IMR-90 (cell line): ENCODE data around the gene ADGRA3. TPM values are rescaled to one million over a fixed set of nuclear protein-coding genes. Genes with fewer than 3 reads are reported as not detected.

Experiments used
- ATAC-seq: fragments of 200-7000 bp; cut with Tn5 transposase; 2 replicates; pipeline ENCODE4 v1.9.1; 2020; ENCODE audit warnings: low read depth, mild to moderate bottlenecking, moderate library complexity
- BruUV-seq: library from RNA; stranded (reverse); fragments of 400-500 nt; replicated peaks from 2 replicates; lab custom pipeline; 2021; lab: Mats Ljungman, UMichigan
- CTCF ChIA-PET: fragments of 300-600 bp; formaldehyde crosslinking; extraction: SDS; loops from one replicate; lab custom pipeline; 2021; ENCODE audit warnings: antibody characterized with exemption; lab: Yijun Ruan, JAX
- POLR2A ChIA-PET: fragments of 300-600 bp; sonication (Branson Sonifier 250); formaldehyde crosslinking; loops from one replicate; lab custom pipeline; 2022; ENCODE audit warnings: antibody characterized with exemption; ENCODE audit not compliant: unreplicated experiment; lab: Charles Lee
- DNase-seq: peaks from one replicate; pipeline ENCODE4 v3.0.0; 2013
- H2AFZ ChIP-seq: replicated peaks from 2 replicates; pipeline ENCODE3; 2013; ENCODE audit warnings: low read length, mild to moderate bottlenecking; ENCODE audit not compliant: poor library complexity
- H2AK5ac ChIP-seq: 2 replicates; pipeline ENCODE4 v1.6.1; 2013; ENCODE audit warnings: low read depth, low read length, inconsistent platforms
- H2AK9ac ChIP-seq: replicated peaks from 2 replicates; pipeline ENCODE3; 2013; ENCODE audit warnings: mild to moderate bottlenecking, low read depth, low read length, moderate library complexity; ENCODE audit not compliant: poor library complexity
- H2BK120ac ChIP-seq: 2 replicates; pipeline ENCODE4 v1.6.1; 2013; ENCODE audit warnings: low read depth, low read length, inconsistent platforms
- H2BK15ac ChIP-seq: 3 replicates; pipeline ENCODE4 v1.6.1; 2013; ENCODE audit warnings: low read depth, low read length, inconsistent platforms
- H2BK20ac ChIP-seq: 2 replicates; pipeline ENCODE4 v1.6.1; 2013; ENCODE audit warnings: low read depth, mild to moderate bottlenecking, inconsistent platforms, low read length, moderate library complexity
- H2BK5ac ChIP-seq: 2 replicates; pipeline ENCODE4 v1.6.1; 2013; ENCODE audit warnings: mild to moderate bottlenecking, low read depth, low read length, inconsistent platforms; ENCODE audit not compliant: poor library complexity, severe bottlenecking
- H3K14ac ChIP-seq: replicated peaks from 2 replicates; pipeline ENCODE4 v1.6.1; 2013; ENCODE audit warnings: low read depth, low read length, inconsistent platforms
- H3K18ac ChIP-seq: 2 replicates; pipeline ENCODE4 v1.6.1; 2013; ENCODE audit warnings: low read depth, low read length, control low read depth
- H3K23ac ChIP-seq: 2 replicates; pipeline ENCODE4 v1.6.1; 2013; ENCODE audit warnings: low read depth, low read length, inconsistent platforms
- H3K27ac ChIP-seq: 2 replicates; pipeline ENCODE4 v1.5.1; 2013; ENCODE audit warnings: mild to moderate bottlenecking, control low read depth, low read length; ENCODE audit not compliant: insufficient read depth
- H3K27me3 ChIP-seq: 2 replicates; pipeline ENCODE4 v1.6.1; 2013; ENCODE audit warnings: low read length; ENCODE audit not compliant: control insufficient read depth, insufficient read depth
- H3K36me3 ChIP-seq: 2 replicates; pipeline ENCODE4 v1.6.1; 2013; ENCODE audit warnings: low read length, mixed read lengths; ENCODE audit not compliant: control insufficient read depth, insufficient read depth
- H3K4ac ChIP-seq: 2 replicates; pipeline ENCODE4 v1.6.1; 2013; ENCODE audit warnings: low read depth, low read length, inconsistent platforms
- H3K4me1 ChIP-seq: 2 replicates; pipeline ENCODE4 v1.6.1; 2013; ENCODE audit warnings: low read length, mixed read lengths; ENCODE audit not compliant: control insufficient read depth, insufficient read depth
- H3K4me2 ChIP-seq: 2 replicates; pipeline ENCODE4 v1.6.1; 2013; ENCODE audit warnings: low read depth, mild to moderate bottlenecking, control low read depth, low read length, moderate library complexity
- H3K4me3 ChIP-seq: 2 replicates; pipeline ENCODE4 v1.5.1; 2013; ENCODE audit warnings: low read depth, mild to moderate bottlenecking, control low read depth, low read length, moderate library complexity; ENCODE audit not compliant: insufficient read depth
- H3K56ac ChIP-seq: 2 replicates; pipeline ENCODE4 v1.6.1; 2013; ENCODE audit warnings: low read length, inconsistent platforms; ENCODE audit not compliant: insufficient read depth; ENCODE audit errors: extremely low read depth
- H3K79me1 ChIP-seq, 2 experiments: 2 replicates each; pipeline ENCODE4 v1.6.1; 2013; ENCODE audit warnings: low read length in 2 of 2, inconsistent platforms in 1 of 2, low read depth in 1 of 2
- H3K9ac ChIP-seq: 2 replicates; pipeline ENCODE4 v1.6.1; 2013; ENCODE audit warnings: low read depth, low read length, control low read depth
- H3K9me1 ChIP-seq: 2 replicates; pipeline ENCODE4 v1.6.1; 2013; ENCODE audit warnings: low read length, inconsistent platforms; ENCODE audit not compliant: insufficient read depth
- H3K9me3 ChIP-seq: 2 replicates; pipeline ENCODE4 v1.6.1; 2013; ENCODE audit warnings: low read length; ENCODE audit not compliant: control insufficient read depth, insufficient read depth
- H4K20me1 ChIP-seq: 2 replicates; pipeline ENCODE4 v1.6.1; 2013; ENCODE audit warnings: low read length, inconsistent platforms; ENCODE audit not compliant: insufficient read depth
- H4K5ac ChIP-seq: 2 replicates; pipeline ENCODE4 v1.6.1; 2013; ENCODE audit warnings: mild to moderate bottlenecking, low read depth, low read length, control low read depth
- H4K8ac ChIP-seq, 2 experiments: 2 replicates each; pipeline ENCODE4 v1.6.1; 2013; ENCODE audit warnings: low read depth in 2 of 2, low read length in 2 of 2, control low read depth in 1 of 2, inconsistent platforms in 1 of 2
- H4K91ac ChIP-seq: 2 replicates; pipeline ENCODE4 v1.6.1; 2013; ENCODE audit warnings: low read depth, low read length, inconsistent platforms; ENCODE audit not compliant: insufficient read depth
- CEBPB ChIP-seq: IDR thresholded peaks from 2 replicates; pipeline ENCODE4 v1.6.1; 2012; ENCODE audit warnings: low read depth, low read length, improper control_type of control experiment
- CHD1 ChIP-seq: IDR thresholded peaks from 2 replicates; pipeline ENCODE4 v1.6.1; 2012; ENCODE audit warnings: low read depth, low read length, improper control_type of control experiment
- CTCF ChIP-seq: conservative IDR thresholded peaks from 2 replicates; pipeline ENCODE4 v1.5.1; 2012; ENCODE audit warnings: mild to moderate bottlenecking, low read depth, low read length, improper control_type of control experiment
- FOS ChIP-seq: fragments of 150-350 bp; IDR thresholded peaks from 2 replicates; pipeline ENCODE4 v1.6.1; 2016; ENCODE audit warnings: low read depth, low read length
- MAFK ChIP-seq: IDR thresholded peaks from 2 replicates; pipeline ENCODE4 v1.6.1; 2012; ENCODE audit warnings: low read depth, low read length, improper control_type of control experiment
- MAZ ChIP-seq: IDR thresholded peaks from 2 replicates; pipeline ENCODE4 v1.6.1; 2012; ENCODE audit warnings: low read depth, mild to moderate bottlenecking, low read length, improper control_type of control experiment, moderate library complexity, borderline replicate concordance
- MXI1 ChIP-seq: IDR thresholded peaks from 2 replicates; pipeline ENCODE4 v1.6.1; 2012; ENCODE audit warnings: low read depth, mild to moderate bottlenecking, low read length, moderate library complexity, borderline replicate concordance
- NFE2L2 ChIP-seq: fragments of 150-350 bp; IDR thresholded peaks from 2 replicates; pipeline ENCODE4 v1.6.1; 2016; ENCODE audit warnings: low read depth, mild to moderate bottlenecking, low read length
- POLR2A ChIP-seq: IDR thresholded peaks from 2 replicates; pipeline ENCODE4 v1.6.1; 2012; ENCODE audit warnings: mild to moderate bottlenecking, low read depth, low read length
- RAD21 ChIP-seq: IDR thresholded peaks from 2 replicates; pipeline ENCODE4 v1.6.1; 2012; ENCODE audit warnings: low read length, improper control_type of control experiment
- RCOR1 ChIP-seq: IDR thresholded peaks from 2 replicates; pipeline ENCODE4 v1.6.1; 2012; ENCODE audit warnings: mild to moderate bottlenecking, low read length, improper control_type of control experiment; ENCODE audit not compliant: insufficient replicate concordance
- RFX5 ChIP-seq: IDR thresholded peaks from 2 replicates; pipeline ENCODE4 v1.8.0; 2012; ENCODE audit warnings: low read depth, mild to moderate bottlenecking, low read length, moderate library complexity
- SMC3 ChIP-seq: fragments of 150-350 bp; IDR thresholded peaks from 2 replicates; pipeline ENCODE4 v1.6.1; 2016; ENCODE audit warnings: low read depth, mild to moderate bottlenecking, antibody characterized with exemption, low read length, moderate library complexity
- WGBS, 2 experiments: methylation state at CpG; one replicate each; pipeline versions ENCODE4 v1.1.5 to v1.1.7; 2013; ENCODE audit warnings: missing lambda C conversion rate in 2 of 2; ENCODE audit not compliant: insufficient read length in 1 of 2; ENCODE audit errors: extremely low coverage in 2 of 2; 5-methylcytosine and 5-hydroxymethylcytosine counted together
- dilution Hi-C: fragments of 300-500 bp; cut with HindIII; formaldehyde crosslinking; loops from one replicate; pipeline ENCODE4 v1.14.3; 2018; ENCODE audit warnings: low sequenced_read_pairs; ENCODE audit not compliant: unreplicated experiment
- in situ Hi-C: fragments of 300-500 bp; cut with MboI; formaldehyde crosslinking; loops from 3 replicates; pipeline ENCODE4 v1.14.3; 2019; ENCODE audit warnings: low sequenced_read_pairs, inconsistent platforms, mixed read lengths
- intact Hi-C: fragments of 100-400 bp; cut with micrococcal nuclease; formaldehyde crosslinking; loops from 2 replicates; pipeline ENCODE4 v1.10.0; 2022
- polyA plus RNA-seq, 3 experiments: library from polyadenylated mRNA; depleted of rRNA; stranded (reverse); fragments of >200 nt; gene quantifications; 2 replicates each; pipeline ENCODE4 v1.2.3, GENCODE V29; 2012; ENCODE audit warnings: low replicate concordance in 1 of 3
- total RNA-seq: library from RNA; depleted of rRNA; stranded (reverse); fragments of >200 nt; gene quantifications from 2 replicates; pipeline ENCODE4 v1.2.3, GENCODE V29; 2012
- TF ChIP-seq, protein P1 (sequence below): fragments of 150-350 bp; IDR thresholded peaks from 2 replicates; pipeline ENCODE4 v1.6.1; 2017; ENCODE audit warnings: mild to moderate bottlenecking, antibody characterized with exemption, low read length, low read depth
- TF ChIP-seq, protein P2 (sequence below): fragments of 150-350 bp; IDR thresholded peaks from 2 replicates; pipeline ENCODE4 v1.6.1; 2016; ENCODE audit warnings: low read depth, mild to moderate bottlenecking, low read length, moderate library complexity, borderline replicate concordance

ADGRA3 gene
- total and polyA plus RNA-seq, 2 of the 4 experiments (the other 2 are of a cell fraction), result 20.1 to 28.0 TPM

- ChIA-PET CTCF (no interaction called here), POLR2A (no interaction called here)
- Histone ChIP-seq H3K4me1 (no peaks in the 10 kb centered on the region), H2BK5ac (no peak overlapping the region), H3K36me3 (peaks cover 6% of the 10 kb centered on the region), H3K79me1 (no peaks in the 10 kb centered on the region), H2BK15ac (no peak overlapping the region), H4K91ac (no peak overlapping the region), H3K27me3 (no peaks in the 10 kb centered on the region), H3K9me1 (no peaks in the 10 kb centered on the region; the same call in 1 of the 2 replicates), H3K27ac (no peak overlapping the region), H3K14ac (no peak overlapping the region), H3K4me3 (no peak overlapping the region), H3K9me3 (no peaks in the 10 kb centered on the region), H2AFZ (no peak overlapping the region), H3K4ac (no peak overlapping the region), H4K5ac (no peak overlapping the region), H2AK9ac (no peak overlapping the region), H3K56ac (no peak overlapping the region), H4K20me1 (no peaks in the 10 kb centered on the region), H2BK120ac (no peak overlapping the region), H3K4me2 (no peak overlapping the region), H3K23ac (no peak overlapping the region), H2BK20ac (no peak overlapping the region), H4K8ac (no peak overlapping the region), H2AK5ac (no peak overlapping the region), H3K9ac (no peak overlapping the region), H3K18ac (no peak overlapping the region)
- WGBS, 2 experiments, result no CpG with 5 or more reads among the region's 4 CpGs
- no peak for DNase-seq
- no peak for ATAC-seq
- no TSS peak for BruUV-seq
- in situ Hi-C loops (no loop called here), dilution Hi-C loops (no loop called here), intact Hi-C loops (loop anchor here (5.0 kb wide), 1 partner anchor 104 kb away; the partner anchor contains the start of gene ADGRA3)
- TF ChIP-seq MXI1 (no peak), FOS (no peak), POLR2A (no peak), RCOR1 (no peak), CTCF (no peak), CHD1 (no peak), CEBPB (no peak), MAZ (no peak), RAD21 (no peak), MAFK (no peak), NFE2L2 (no peak), SMC3 (no peak), RFX5 (no peak)
- TF ChIP-seq, protein P1, sequence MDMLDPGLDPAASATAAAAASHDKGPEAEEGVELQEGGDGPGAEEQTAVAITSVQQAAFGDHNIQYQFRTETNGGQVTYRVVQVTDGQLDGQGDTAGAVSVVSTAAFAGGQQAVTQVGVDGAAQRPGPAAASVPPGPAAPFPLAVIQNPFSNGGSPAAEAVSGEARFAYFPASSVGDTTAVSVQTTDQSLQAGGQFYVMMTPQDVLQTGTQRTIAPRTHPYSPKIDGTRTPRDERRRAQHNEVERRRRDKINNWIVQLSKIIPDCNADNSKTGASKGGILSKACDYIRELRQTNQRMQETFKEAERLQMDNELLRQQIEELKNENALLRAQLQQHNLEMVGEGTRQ, result no peak
- TF ChIP-seq, protein P2, sequence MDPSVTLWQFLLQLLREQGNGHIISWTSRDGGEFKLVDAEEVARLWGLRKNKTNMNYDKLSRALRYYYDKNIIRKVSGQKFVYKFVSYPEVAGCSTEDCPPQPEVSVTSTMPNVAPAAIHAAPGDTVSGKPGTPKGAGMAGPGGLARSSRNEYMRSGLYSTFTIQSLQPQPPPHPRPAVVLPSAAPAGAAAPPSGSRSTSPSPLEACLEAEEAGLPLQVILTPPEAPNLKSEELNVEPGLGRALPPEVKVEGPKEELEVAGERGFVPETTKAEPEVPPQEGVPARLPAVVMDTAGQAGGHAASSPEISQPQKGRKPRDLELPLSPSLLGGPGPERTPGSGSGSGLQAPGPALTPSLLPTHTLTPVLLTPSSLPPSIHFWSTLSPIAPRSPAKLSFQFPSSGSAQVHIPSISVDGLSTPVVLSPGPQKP, result no peak
Observed at GRCh38 chr4:22413471-22413870, 102.4 kb downstream of the ADGRA3 start.
